ENCODE measurements around the gene MRPS17. TPM values are rescaled to one million over a fixed set of nuclear protein-coding genes. Genes with fewer than 3 reads are reported as not detected.
A peak's percentile ranks its signal among the peaks of the same experiment; 100 is the strongest.

Gene MRPS17
- total and polyA plus RNA-seq, 10 of the 15 experiments (the other 5 are each of a cell fraction or from before 2014, with no cell fraction given), result 18.7 to 74.5 (median 29.2) TPM

- no peaks in the 10 kb centered on the region for H3K36me3 ChIP-seq (ENCODE audit: control insufficient read depth in 2 of 2, insufficient read depth in 2 of 2, low read length in 1 of 2)
Observed at GRCh38 chr7:55963584-55964168, 12.0 kb downstream of the MRPS17 start.

More at GRCh38 chr7:55963584-55964168, 12.0 kb downstream of the MRPS17 start:
- intact Hi-C loops (cut with micrococcal nuclease; ENCODE audit: unreplicated experiment), result loop anchor here (1.0 to 10.0 kb wide), 3 partner anchors 209 to 659 kb away; no protein-coding TSS in a partner anchor
- DNase-seq (ENCODE audit: low read depth, low spot score) (no peak), ATAC-seq (no peak), FAIRE-seq (no peak)
- peak overlapping the region; percentile 80 for H2AFZ ChIP-seq (ENCODE audit: control insufficient read depth, low read depth, low read length)
- no TSS peak for BruUV-seq (replicated peaks)
- TF ChIP-seq NBN (IDR thresholded peaks at IDR 0.05), result 0 out of 2 replicates have a peak, but pooled peaks have one; percentile 32
- TF ChIP-seq ELK1 (IDR thresholded peaks at IDR 0.05; ENCODE audit: low read depth, low read length), result no peak
- 0 out of 2 replicates have a peak, but pooled peaks have one; percentile 5 for TF ChIP-seq CHD2 (IDR thresholded peaks at IDR 0.05; ENCODE audit: borderline replicate concordance, low read depth, low read length)
- H3K4me2 ChIP-seq (ENCODE audit: control insufficient read depth, insufficient read depth), result peak overlapping the region; percentile 84
- H3K9ac ChIP-seq (ENCODE audit: control insufficient read depth, insufficient read depth, low read length), result peak overlapping the region; percentile 58
- WGBS (ENCODE audit: insufficient coverage, insufficient replicate concordance, low lambda C conversion rate, missing lambda C conversion rate), result 79% methylated on average over 15 of the region's 15 CpGs
- CTCF ChIA-PET, result interaction anchor here (0.6 to 1.9 kb wide), 10 partner anchors 8 to 528 kb away, joined by 3 to 9 read pairs (median 3); no protein-coding TSS in a partner anchor
- no peaks in the 10 kb centered on the region for H4K20me1 ChIP-seq (ENCODE audit: control insufficient read depth, insufficient read depth)
- POLR2A ChIA-PET, result interaction anchor here (0.6 kb wide), 1 partner anchor 101 kb away, joined by 5 read pairs; no protein-coding TSS in a partner anchor
- H3K4me3 ChIP-seq, result peak overlapping the region; percentile 7; the same call in 1 of the 2 replicates
- in situ Hi-C loops (cut with MboI), result no loop called here
- no peaks in the 10 kb centered on the region for H3K27me3 ChIP-seq (replicated peaks in 1 of 2; ENCODE audit: control insufficient read depth in 2 of 2, insufficient read depth in 2 of 2, low read length in 1 of 2)
- H3K27ac ChIP-seq (ENCODE audit: control insufficient read depth, insufficient read depth), result no peak overlapping the region
- RAD21 ChIA-PET (ENCODE audit: unreplicated experiment), result interaction anchor here (0.6 to 1.6 kb wide), 3 partner anchors 53 to 324 kb away, joined by 3 to 5 read pairs (median 3); partner anchors contain the start of genes CCT6A and PSPH
- no peaks in the 10 kb centered on the region for H3K9me3 ChIP-seq (replicated peaks; ENCODE audit: control insufficient read depth, insufficient read depth, low read length)
- H3K79me2 ChIP-seq (ENCODE audit: control insufficient read depth, insufficient read depth, low read length), result peaks cover 12% of the 10 kb centered on the region
- SMC1A ChIA-PET (ENCODE audit: uncharacterized antibody, unreplicated experiment), result no interaction called here
- H3K4me1 ChIP-seq (ENCODE audit: control insufficient read depth, insufficient read depth, low read length), result peaks cover 6% of the 10 kb centered on the region
